Adipose tissue (tissue), 3 donors: ENCODE results near the gene FSD1L. TPM values are rescaled to one million over a fixed set of nuclear protein-coding genes. Genes with fewer than 3 reads are reported as not detected.

Experiments used
- H3K27ac ChIP-seq: one replicate; pipeline ENCODE4 v1.5.1; 2013; ENCODE audit warnings: low read depth, low read length
- WGBS, 3 donors: extraction: QIAGEN DNeasy Blood & Tissue Kit; methylation state at CpG; one replicate each; pipeline ENCODE4 v1.1.7; 2013; 5-methylcytosine and 5-hydroxymethylcytosine counted together
- polyA plus RNA-seq, 3 donors: library from polyadenylated mRNA; stranded (reverse); fragments of 200-250 nt; gene quantifications; one replicate each; pipeline ENCODE4 v1.2.3, GENCODE V29; 2013
- donor health status: healthy with polysubstance abuse.
- donor health status: Bipolar disorder and iron deficiency.
- donor health status: healthy.

The FSD1L gene
- polyA plus RNA-seq: 1 to 10 TPM in 1 of 3 donors, under 1 TPM in 2; 0.45 to 1.0 (median 0.74) TPM

DNA sequence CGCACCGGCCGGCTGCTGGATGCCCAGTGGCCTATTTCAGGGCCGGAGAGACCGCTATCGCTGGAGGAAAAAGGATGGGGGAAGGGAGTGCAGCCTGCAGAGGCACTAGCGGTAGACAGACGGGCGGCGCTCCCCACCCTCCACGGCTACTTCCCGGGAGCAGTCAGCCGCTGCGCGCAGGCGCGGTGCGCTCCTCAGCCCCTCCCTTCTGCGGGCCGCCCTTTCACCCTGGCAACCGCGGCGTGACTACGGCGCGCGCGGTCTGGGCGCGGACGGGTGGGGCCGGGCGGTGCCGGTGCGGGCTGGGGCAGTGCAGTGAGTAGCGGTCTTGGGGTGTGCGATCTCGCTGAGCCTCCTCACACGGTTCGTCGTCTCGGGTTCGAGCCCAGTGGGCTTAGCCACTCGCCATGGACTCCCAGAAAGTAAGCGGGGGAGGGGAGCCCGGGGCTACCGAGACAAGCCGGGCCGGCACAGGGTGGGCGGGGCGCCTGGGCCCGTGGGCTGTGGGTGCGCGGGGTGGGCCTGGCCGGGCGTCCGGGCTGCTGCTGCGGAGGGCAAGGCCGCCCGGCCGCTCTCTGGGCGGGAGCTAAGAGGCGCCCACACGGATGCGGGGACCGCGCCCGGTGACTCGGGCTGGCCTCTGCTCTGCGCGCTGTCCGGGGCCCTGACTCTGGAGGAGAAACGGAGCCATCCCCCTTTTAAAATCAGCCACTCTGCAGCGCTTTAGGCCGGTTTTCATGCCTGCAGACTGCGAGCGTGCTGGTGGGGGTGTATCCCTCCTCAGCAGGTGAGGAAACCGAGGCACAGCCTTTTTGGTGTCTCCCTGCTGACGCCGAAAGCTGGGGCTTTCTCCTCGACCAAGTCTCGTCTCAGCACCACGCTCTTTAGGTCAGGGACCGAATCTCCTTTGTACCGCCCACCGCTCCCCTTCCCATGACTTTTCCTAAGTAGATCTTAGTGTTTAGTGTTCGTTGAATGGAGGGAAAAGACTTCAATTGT lies at the start of gene FSD1L:
TSS of gene FSD1L (plus strand) at position 221 of the 999 bp plus-strand sequence. CDS start at position 408, 187 bp downstream.
- WGBS, 3 donors: 1% methylated on average over 77 to 87 of the region's 87 CpGs

DNA sequence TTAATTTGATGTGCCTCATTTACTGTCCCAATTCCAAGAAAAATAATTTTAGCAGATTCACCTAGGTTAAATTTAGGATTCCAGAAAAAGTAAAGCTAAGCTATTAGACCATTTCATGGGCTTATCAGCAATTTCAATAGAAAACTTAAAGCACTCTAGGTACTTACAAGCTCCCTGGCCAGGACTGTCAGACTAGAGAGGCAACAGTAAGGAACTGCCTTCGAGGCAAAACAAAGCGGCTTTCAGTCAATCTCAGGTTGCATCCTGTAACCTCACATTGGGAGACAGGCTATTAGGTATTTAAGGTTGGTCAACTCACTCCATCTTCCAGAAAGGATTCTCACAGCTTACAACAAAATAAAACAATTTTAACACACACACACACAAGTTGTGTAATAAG lies 48.7 kb upstream of the FSD1L start:
- no peak overlapping the region for H3K27ac ChIP-seq
- 78 to 91% (median 83%) methylated on average over 2 of the region's 2 CpGs for WGBS, 3 donors

More for the DNA sequence above, at the start of gene FSD1L:
- no peak within 1 kb of the TSS for H3K27ac ChIP-seq

DNA sequence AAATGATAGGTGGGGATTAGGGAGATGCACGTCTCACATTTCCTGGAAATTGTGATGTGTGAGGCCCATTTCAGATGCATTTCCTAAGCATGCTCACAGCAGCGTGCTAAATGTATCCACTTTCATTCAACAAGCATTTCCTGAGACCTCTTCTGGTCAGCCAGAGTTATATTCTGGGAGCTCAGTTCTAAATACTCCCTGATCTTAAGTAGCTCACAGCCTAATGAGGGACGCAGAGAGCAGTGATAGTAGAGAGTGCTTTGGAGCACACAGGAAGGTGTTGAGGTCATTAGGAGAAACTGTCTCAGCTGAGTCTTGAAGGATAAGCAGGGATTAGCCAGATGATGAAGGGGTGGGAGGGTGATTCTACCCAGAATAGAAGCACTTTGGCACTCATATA lies 46.2 kb upstream of the FSD1L start:
- WGBS, 3 donors: 49 to 62% (median 60%) methylated on average over 3 of the region's 3 CpGs

DNA sequence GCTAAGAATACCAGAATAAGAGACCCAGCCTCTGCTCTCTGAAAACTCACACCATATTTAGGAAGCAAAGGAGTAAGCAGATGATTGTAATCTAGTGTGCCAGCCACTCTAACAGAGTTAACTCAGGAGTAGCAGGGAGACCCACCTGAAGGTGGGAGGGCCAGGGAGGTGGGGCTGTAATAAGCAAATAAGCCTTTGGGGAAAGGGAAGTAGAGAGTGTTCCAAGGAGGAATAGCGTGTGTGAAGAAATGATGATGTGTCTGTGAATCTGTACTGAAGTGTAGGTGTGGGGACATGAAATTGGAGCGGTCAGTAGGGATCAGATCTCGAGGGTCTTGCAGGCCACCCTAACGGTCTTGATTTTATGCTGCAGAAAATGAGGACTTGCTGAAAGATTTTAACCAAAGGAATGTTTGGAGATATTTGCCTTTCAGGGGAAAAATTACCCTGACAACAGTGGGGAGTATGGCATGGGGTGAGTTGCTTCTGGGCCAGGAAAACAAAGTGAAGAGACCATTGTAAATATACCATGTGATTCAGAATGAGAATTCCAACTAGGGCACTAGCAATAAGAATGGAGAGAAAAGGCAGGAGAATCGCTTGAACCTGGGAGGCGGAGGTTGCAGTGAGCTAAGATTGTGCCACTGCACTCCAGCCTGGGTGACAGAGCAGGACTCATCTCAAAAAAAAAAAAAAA lies 44.1 kb upstream of the FSD1L start:
- 59 to 87% (median 85%) methylated on average over 6 of the region's 6 CpGs for WGBS, 3 donors

More for the DNA sequence above, 46.2 kb upstream of the FSD1L start:
- no peak overlapping the region for H3K27ac ChIP-seq

DNA sequence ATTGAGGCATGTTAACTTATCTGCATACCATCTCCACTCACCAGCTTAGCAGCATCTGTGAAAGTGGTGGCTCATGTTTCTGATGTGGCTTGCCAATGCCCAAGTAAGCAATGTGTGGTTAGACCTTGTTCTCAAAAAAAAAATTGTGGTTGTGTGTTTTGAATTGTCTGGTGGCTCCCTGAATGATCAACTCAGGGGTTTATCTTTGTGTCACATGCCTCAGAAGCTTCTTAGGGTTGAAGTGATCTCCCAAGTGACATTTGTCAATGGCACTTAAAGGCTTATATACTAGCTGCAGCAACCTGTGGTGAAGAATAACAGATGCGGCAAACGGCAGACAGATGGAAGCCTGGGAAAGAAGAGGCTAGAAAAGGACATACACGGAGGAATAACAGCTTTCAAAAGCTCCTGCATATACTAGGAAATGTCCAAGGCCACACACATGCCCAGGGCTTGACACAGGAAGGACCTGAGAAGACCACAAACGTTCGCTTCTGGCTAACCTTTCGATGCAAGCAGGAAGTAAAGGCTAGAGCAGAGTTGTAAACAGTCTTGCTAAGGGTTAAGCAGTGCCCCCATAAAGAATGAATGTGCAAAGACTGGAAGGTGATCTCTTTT lies 42.2 kb upstream of the FSD1L start:
- H3K27ac ChIP-seq: no peak overlapping the region
- 32 to 50% (median 33%) methylated on average over 6 of the region's 6 CpGs for WGBS, 3 donors

More for the DNA sequence above, 44.1 kb upstream of the FSD1L start:
- H3K27ac ChIP-seq: no peak overlapping the region

DNA sequence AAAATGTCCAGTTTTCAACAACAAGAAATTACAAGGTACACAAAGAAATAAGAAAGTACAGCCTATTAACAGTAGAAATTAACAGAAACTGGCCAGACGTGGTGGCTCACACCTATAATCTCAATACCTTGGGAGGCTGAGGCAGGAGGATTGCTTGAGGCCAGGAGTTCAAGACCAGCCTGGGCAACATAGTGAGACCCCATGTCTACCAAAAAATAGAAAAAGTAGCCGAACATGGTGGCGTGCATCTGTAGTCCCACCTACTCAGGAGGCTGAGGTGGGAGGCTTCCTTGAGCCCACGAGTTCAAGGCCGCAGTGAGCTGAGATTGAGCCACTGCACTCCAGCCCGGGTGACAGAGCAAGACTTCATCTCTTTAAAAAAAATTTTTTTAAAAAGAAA lies 41.5 kb upstream of the FSD1L start:
- no peak overlapping the region for H3K27ac ChIP-seq
- 94 to 95% (median 94%) methylated on average over 6 of the region's 6 CpGs for WGBS, 3 donors

DNA sequence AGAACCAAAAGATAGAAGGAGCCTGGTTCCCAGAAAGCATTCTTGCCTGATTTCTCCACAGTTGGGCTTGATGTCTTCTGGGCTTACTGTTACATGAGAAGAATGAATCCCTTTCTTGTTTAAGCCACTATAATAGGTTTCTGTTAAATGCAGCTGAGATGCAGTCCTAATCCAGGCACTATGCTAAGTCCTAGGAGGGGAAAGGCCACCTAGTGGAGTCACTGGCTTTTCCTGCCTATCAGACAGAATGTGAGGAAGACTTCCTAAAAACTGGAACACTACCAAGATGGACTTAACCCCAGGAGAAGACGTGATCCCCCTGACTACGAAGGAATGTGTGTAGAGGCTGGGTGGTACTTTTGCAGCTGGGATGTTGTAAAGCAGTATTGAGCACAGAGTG lies 34.3 kb upstream of the FSD1L start:
- 14 to 40% (median 35%) methylated on average over 2 of the region's 2 CpGs for WGBS, 3 donors

DNA sequence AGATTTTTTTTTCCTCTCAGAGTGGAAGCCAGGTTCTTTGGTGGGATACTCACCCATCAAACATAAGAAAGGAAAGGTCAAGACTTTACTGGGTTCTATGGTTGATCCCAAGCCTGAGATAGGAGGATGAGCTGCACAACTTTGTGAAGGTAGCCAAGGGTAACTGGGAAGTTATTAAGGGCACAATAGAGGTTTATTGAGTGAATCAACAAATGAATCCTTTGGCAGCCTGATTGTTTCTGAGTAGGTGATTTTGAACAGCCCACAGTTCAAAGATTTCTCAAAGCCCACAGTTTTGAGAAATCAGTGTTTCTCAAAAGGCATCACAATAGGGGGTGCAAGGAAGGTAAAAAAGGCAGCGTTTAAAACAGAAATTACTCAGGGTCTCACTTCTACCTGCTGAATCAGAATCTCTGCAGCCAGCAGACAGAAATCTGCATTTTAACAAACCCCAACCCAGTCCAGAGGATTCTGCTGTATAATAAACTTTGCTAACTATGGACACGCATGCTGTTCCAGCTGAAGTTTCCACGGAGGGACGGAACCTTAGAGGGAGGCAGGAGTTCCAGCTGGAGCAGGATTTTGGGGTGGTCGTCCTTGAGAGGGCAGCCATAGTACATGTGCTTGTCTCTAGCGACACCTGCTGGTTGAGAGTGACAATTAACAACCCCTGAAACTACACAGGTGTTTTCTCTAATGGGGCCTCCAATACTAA lies 32.7 kb upstream of the FSD1L start:
- 2 to 6% (median 3%) methylated on average over 6 of the region's 6 CpGs for WGBS, 3 donors
- no peak overlapping the region for H3K27ac ChIP-seq

More for the DNA sequence above, 34.3 kb upstream of the FSD1L start:
- H3K27ac ChIP-seq: no peak overlapping the region

DNA sequence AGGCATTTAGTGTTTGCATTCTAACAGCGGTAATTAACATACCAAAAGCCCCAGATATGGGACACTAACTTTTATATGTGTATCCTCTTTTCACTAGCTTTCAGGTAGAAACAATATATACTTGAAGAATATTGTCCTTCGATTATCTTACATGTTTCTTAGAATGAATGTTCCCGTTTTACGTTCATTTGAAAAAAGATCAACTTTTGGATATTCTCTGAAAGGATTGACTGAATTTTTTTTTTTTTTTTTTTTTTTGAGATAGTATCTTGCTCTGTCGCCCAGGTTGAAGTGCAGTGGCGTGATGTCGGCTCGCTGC lies 32.2 kb upstream of the FSD1L start:
- WGBS, 3 donors: 73 to 82% (median 77%) methylated on average over 8 of the region's 8 CpGs
- H3K27ac ChIP-seq: no peak overlapping the region

DNA sequence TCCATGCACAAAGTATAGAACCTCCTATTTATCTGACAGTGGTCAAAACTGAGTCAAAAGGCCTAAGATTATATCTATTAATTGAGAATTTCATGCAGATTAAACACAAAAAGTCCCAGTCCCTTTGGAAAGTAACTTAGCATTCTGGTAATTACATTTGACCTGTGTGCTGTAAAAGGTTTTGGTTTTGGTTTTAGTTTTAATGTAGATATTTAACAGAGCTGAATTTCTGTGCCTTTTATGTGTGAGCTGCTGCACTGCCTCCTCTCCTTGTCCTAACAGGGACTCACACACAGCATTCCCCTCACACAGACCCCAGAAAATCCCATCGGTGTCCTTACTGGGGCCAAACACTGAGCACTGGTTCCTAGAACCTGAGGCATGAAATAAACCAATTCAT lies 31.0 kb upstream of the FSD1L start:
- H3K27ac ChIP-seq: no peak overlapping the region
- WGBS, 3 donors: 73 to 94% (median 84%) methylated on average over 1 of the region's 1 CpG

DNA sequence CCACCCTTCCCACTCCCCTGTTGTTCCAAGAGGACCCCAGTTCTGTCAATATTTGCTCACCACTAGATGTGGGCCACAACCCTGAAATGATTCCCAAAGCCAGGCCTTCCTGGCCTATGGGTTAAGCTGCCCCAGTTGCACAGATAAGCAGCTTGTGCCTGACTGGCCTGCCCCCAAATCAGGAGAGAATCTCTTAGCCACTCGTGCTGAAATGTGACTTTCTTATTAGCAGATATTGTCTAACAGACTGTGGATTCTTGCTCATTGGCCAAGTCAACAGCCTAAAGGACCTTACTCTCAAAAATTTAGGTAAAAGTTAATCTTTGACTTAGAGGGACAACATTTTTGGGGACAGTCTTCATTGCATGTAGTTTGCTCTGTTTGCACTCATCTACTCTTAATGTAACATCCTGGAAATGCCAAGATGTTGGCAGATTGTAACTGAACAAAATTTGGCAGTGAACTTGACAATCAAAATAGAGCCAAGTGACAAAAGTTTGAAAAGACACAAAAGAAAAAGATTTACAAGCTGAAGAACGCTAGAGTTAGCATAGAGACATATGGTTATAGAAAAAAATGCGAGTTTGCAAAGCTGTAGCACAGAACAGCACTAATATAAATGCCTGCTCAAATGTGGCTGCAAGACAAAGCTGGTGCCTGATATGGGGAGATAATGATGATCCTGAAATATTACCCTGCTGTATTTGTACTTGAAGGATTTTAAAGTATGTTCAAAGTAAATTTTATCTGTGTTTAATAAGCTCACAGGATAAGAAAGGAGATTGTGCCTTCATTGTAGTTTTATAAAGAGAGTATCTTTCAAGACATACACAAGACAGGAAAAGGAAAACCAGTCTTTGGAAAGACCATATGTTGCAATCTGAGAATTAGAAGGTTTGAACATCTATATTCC lies 29.0 kb upstream of the FSD1L start:
- 62 to 64% (median 63%) methylated on average over 3 of the region's 3 CpGs for WGBS, 3 donors
- no peak overlapping the region for H3K27ac ChIP-seq

DNA sequence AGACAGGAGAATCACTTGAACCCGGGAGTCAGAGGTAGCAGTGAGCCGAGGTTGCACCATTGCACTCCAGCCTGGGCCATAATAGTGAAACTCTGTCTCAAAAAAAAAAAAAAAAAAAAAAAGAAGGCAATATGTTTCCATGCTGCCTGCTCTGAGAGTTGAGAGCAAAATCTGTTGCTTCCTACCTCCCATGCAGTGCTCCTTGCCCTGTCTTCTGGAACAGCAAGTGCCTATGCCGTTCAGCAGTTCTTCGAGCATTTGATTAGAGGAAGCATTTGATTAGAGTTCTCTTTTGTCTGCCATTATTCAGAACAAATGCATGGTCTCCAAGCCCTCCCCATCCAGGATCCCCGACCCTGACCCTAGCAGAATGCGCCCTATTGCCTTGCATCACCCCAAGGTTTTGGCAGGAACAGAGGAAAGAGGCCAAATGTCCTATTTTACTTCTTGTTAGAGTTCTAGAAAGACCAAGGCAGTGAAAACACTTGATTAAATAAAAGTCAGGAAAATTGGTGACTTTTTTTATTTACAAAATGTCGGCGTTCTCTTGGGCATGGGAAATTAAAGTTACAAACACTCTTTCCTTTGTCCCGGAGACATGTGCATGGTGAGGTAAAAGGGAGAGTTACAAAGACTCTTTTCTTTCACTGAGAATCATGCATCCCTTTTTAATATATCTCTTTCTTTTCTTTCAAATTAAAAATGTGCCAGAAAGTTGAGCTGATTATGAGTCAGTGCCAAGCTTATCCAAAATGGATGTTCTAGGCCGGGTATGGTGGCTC lies 27.8 kb upstream of the FSD1L start:
- 85 to 90% (median 86%) methylated on average over 10 of the region's 10 CpGs for WGBS, 3 donors
- H3K27ac ChIP-seq: no peak overlapping the region

DNA sequence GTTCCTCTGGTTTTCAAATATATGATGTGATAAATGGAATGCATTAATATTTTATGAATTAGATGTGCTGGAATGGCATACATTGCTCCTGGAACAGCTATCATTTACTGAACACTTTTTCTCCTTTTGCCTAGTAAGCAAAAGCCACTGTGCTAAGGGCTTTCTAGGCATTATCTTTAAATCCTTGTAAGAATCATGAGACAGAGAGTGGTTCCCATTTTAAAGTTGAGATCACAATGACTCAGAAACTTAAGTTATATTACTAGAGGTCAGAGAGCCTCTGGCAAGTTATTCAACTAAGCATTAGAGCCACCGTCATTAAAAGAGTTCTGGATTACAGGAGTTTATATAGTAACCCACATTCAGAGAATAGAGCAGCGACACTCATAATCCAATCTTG lies 26.7 kb upstream of the FSD1L start:
- 87 to 93% (median 91%) methylated on average over 2 of the region's 2 CpGs for WGBS, 3 donors
- H3K27ac ChIP-seq: no peak overlapping the region

DNA sequence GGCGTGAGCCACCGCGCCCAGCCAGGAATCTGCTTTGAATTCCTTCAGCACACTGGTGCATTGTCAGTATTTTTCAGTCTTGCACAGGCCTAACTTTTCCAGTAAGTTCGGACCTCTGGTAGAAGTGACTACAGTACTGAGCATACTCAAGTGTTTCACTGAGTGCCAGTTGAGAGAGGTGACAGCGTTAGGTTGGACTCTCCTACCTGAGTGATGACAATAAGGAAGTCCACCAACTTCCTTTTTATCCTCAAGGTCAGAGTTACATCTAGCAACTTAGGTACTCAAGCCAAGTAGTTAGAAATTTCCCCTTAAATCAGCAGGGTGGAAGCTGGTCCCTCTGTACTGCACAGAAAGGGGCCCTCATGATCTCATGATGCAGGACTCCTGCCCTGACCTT lies 26.0 kb upstream of the FSD1L start:
- 90 to 96% (median 94%) methylated on average over 5 of the region's 5 CpGs for WGBS, 3 donors
- no peak overlapping the region for H3K27ac ChIP-seq

DNA sequence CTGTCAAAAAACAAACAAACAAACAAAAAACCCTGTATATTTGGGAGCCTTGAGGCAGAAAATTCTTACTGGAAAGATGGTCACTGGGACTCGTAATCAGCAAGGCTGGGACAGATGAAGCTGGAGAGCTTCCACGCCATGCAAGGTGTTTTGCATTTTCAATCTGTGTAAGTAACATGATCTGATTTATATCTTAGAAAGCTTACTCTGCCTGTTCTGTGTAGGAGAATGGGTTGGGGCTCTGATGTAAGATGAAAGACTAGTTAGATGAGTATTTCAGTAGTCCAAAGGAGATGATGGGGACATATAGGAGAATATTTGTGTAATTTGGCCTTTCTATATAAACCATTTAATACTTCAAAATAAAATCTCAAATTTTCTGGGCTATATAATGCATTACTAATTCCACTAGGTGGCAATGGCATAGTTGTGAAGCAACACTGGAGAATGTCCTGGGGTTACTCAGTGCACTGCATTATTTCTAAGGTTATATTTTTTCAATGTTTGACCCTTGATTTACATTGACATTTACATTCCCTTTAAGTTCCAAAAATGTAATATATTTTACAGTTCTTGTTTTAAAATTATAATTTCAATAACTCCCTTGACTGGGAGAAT lies 21.9 kb upstream of the FSD1L start:
- H3K27ac ChIP-seq: no peak overlapping the region
- WGBS, 3 donors: 54 to 78% (median 77%) methylated on average over 2 of the region's 2 CpGs

DNA sequence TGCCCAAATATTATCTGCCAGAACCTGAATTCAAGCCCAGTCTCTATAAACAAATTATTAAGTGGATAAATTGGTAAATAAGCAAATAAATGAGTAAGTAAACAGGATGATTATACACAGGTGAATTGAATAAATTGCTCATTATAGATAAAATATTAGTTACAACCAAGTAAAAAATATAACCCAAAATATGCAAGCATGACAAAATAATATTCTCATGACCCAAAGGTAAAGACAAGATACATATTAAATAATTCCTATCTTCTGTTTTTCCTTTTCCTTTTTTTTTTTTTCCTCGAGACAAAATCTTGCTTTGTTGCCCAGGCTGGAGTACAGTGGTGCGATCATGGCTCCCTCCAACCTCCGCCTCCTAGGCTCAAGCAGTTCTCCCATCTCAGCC lies 21.2 kb upstream of the FSD1L start:
- H3K27ac ChIP-seq: no peak overlapping the region
- 93 to 98% (median 94%) methylated on average over 3 of the region's 3 CpGs for WGBS, 3 donors
